Measurements from ENCODE around the gene NR4A1.
A peak's percentile ranks its signal among the peaks of the same experiment; 100 is the strongest.

The NR4A1 gene

GRCh38 chr12:52019113-52019770, 32.0 kb upstream of the NR4A1 start:
- DNase-seq: no peak

DNA sequence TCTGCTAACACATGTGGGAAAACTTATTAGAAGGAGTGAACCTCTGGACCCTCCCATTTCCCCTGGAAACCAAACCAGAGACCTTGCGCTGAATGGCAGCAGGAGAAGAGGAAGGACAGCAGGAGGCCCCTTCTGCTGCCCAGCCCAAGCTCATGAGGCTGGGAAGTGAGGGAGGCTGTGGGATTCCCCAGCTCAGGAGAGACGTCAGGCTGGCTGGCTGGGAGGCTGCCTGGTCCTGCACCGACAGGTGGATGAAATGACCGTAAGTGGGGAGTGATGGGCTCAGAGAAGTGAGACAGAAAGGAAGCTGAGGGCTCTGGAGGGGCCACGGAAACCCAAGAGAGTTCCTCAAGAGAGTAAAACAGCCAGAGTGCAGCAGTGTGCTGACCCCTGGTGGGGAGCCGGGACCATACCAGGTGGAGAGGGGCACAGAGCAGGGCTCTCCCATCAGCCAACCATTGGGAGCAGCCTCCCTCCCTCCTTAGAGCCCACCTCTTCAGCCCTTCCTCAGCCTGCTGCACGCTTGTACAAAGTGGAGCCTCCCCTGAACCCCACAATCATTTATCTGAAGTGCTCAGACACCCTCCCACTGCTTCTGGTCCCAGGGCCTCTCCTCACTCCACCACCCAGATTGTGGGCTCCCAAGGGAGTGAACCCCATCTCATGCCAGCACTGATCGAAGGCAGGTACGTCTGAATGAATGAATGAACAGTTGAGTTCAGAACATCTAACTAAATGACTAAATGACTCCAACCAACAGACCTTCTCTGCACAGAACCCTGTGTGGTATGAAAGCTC, 30.5 kb upstream of the NR4A1 start:
- peak in 1 of 2 donors; percentile 69 for DNase-seq

DNA sequence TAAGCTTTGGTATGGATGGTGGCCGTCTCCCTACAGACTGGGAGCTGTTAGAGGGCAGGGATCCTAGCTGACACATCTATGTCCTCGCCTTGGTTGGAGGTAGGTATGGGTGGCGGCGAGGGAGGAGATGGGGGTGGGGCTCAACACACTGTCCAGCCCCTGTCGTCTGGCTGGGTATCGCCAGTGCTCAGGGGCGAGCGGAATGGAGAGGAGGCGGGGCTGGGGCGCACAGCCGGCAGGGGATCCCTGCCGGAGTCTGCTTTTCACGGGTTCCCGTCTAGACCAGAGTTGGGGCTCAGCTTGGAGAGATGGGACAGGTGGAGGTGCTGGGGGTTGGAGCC, 28.4 kb upstream of the NR4A1 start:
- DNase-seq: peak in 1 of 2 donors; percentile 53

DNA sequence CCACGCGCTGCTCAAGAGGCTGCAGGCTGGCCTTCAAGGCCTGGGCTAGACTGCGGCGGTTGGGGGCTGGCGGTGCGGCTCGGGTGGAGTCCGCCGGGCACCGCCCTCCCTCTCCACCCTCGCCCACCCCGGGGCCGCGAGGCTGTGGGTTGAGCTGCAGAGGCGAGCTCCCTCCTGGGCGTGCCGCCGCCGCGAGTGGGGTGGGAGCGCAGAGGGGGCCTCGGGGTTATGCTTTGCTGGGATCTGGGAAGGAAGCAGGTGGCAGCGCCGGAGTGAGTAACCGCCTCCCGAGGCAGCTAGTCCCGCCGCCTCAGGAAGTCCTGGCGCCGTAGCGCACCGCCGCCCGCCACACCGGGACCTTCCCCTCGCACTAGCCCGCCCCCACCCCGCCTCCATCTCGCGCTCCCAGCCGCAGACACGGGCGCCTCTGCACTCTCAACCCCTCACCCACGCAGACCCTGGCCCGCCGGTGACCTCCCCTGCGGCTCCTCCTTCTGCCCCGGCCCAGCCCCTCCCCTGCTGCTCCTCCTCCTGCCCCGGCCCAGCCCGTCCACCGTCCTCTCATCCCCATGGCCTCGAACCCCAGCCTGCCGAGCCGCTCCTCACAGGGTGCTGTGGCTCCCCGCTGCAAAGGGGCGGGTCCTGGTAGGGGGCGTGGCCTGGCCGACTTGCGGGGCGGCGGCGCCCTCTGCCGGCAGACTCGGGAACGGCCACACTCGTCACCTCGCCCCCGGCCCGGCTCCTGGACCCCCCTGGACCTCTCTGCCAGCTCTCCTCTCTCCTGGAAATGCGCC, 27.9 kb upstream of the NR4A1 start:
- peak; percentile 73 to 79 for DNase-seq

DNA sequence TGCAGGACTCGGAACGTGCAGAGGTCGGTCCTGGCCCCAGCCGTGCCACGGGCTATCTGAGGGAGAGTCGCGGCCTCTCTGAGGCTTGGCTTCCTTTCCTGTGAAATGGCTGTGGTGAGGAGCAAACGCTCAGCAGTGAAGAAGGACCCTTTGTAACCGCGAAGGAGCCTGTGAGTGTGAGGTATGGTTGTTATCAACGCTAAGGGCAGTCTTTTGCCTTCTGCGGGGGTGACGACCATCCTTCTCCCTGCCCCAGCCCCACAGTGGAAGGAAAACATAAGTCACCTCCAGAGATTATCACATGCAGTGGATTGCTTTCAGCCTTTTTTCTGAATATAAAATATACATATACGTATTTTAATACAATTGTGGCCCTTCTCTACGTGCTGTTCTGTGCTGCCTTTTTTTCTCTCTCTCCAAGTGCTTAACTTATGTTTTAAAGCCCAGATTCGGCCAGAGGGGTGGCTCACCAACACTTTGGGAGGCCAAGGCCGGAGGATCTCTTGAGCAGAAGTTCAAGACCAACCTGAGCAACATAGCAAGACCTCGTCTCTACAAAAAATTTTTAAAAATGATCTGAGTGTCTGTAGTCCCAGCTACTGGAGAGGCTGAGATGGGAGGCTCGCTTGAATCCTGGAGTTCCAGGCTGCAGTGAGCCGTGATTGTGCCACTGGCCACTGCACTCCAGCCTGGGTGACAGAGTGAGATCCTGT, 27.1 kb upstream of the NR4A1 start:
- no peak for DNase-seq

GRCh38 chr12:52024845-52025230, 26.4 kb upstream of the NR4A1 start:
- DNase-seq: peak in 1 of 2 donors; percentile 55

DNA sequence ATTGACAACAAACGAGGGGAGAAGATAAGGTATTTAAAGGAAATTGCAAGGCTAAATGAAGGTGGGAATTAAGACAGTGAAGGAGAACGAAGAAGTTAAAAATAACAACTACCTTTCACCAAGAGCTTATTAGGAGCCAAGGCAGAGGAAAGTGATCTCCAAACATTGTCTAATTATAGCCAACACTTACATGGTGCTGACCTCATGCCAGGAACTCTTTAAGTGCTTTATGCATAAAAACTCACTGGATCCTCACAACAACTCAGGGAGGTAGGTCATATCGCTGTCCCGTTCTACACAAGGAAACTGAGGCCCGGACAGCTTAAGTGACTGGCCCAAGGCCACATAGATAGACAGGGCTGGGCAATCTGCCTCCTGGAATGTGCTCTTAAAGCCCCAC, 25.0 kb upstream of the NR4A1 start:
- DNase-seq: no peak

DNA sequence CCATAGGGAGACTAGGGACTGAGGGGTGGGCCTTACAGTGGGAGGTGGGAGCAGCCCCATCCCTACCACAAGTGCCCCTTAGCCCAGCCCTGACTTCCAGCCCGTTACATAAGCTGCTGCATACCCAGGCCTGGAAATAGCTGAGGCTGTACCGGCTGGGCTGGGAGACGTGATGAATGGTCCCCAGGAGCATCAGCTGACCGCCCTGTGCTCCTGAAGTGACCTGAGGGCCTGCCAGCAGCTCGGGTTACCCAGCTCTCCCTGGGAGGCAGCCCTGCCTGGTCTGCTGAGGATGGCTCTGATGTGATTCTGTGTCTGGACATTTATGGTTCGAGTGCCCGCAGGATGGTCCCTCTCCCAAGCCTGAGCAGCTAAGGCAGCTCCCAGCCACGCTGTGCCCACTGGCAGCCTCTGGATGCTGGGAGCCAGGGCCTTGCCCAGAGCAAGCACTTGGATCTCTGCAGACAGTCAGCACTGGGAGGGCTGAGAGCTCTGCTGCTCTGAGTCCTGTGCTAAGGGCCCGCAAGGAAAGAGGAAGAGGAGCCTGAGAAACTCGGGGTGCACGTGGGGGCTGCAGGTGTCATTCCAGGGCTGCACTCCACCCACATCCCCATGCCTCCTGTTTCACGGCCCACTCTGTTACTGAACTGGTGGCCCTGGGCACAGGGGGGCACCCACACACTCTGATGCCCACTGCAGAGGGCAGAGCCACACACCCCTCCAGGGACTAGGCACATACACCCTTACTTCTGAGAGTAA, 24.0 kb upstream of the NR4A1 start:
- DNase-seq: no peak

GRCh38 chr12:52029685-52030084, 21.6 kb upstream of the NR4A1 start:
- DNase-seq: no peak

- no peak for DNase-seq
Observed at GRCh38 chr12:52032446-52032803, 18.8 kb upstream of the NR4A1 start.

DNA sequence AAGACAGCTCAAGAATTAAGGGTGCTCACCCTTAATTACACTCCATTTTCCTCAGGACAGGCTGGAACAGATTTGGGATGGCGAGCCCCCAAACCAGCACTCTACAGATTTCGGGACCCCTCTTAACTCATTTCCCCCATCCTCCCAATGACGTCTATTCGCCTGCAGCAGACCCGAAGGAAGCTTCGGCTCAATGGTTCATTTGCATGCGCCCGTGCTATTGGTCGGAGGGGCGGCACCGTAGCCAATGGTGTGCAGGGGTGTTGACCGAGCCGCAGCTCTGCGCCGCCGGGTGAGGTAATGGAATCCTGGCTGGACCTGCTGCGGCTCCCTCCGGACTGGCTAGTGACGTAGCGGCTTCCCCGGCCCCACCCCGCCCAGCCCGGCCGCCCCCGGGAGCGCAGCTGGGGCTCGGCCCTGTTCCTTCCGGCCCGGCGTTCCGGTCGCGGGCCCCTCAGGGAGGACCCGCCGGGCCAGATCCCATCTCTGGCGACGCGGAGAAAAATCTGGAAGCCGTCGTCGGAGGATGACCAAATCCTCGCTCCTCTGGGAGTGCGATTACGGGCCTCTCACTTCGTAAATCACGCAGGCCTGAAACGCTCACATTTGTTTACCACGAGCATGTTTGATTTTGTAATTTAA, 18.3 kb upstream of the NR4A1 start:
- peak; percentile 69 to 71 for DNase-seq

DNA sequence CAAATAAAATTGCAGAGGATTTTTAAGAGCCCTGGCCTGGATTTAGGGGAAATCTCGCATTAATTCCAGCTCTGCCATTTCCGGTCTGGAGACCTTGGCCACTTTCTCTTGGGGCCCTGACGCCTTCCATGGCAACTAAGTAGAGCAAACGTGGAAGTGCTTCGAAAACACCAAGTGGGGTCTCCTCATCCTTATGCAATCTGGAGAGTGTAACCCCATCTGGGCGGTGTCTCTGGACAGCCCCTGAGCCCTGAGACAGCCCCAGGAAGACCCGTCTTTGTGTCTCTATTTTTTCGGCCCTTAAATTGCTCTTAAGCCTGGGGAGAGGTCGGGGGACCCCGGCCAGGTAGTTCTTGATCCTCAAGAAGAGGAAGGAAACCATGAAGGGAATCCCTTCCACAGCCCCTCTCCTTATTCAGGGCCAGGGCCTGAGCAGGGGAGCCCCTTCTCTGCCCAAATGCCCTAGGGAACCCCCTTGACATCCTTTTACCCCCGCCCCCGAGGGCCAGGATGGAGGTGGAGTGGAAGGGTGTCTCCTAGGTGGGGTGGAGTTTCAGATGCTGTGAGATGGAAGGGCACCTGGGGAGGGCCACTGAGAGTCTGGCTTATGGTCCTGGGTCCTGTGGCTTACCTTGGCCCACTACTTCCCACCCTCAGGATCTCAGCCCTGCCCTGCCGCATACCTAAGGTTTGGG, 17.6 kb upstream of the NR4A1 start:
- DNase-seq: no peak

DNA sequence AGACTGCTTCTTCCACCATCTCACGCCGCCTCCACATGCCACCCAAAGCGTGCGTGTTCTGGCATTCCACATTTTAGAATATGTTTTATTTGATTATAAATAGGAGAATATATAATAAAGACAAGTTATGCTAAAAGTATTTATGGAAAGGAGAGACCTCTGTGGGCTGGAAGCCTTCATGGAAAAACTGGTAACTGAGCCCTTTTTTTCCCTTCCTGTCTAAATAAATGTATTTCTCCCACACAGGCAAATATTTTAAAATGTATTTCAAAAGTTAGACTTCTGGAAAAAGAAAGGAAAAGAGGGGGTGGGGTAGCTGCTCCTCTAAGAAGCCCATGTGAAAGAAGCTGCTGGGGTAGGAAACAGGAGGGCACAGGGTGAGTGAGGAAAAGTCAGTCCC, 16.1 kb upstream of the NR4A1 start:
- DNase-seq: no peak

DNA sequence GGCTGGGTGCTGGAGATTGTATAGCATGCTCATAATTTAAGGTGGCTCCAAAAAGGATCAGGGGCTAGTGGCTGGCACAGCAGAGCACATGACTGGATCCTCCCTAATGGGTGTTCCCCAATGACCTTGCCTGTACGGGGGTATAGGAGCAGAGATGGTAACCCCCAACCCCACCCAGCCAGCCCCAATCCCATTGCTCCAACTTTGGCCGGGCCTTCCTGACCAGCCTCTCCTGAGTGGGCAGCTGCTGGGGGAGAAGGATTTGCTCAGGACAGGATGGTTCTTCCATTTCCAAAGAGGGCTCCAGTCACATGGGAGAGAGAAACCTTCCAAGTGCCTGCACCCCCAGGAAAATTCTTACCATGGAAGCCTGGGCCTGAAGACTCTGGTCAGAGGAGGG, 15.3 kb upstream of the NR4A1 start:
- no peak for DNase-seq

DNA sequence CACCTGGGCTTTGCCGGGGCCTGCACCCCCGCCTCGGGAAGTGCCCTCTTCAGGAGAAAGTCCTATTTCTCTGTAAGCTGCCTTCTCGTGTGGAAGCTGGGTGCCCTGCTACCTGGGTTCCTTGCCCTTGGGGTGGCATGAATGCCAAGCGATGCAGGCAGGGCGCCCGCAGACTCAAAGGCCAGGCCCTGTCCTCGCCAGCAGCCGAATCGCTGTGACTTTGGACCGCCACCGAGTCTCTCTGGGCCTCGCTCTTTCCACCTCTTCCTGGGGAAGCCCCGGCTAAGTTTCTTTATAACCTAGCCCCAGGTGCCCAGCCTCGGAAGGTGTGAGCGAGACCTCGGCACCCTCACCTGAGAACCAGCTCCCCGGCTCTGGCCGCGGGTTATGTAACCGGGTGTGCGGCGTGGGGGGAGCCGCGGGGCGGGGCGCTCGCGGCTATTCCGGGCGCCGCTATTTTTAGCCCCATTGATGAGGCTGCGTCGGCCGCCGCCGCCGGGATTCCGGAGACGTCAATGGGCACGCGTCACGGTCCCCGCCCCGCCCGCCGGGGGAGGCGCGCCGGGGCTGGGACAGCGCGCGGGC, 14.6 kb upstream of the NR4A1 start:
- peak in 1 of 2 donors; percentile 55 for DNase-seq

DNA sequence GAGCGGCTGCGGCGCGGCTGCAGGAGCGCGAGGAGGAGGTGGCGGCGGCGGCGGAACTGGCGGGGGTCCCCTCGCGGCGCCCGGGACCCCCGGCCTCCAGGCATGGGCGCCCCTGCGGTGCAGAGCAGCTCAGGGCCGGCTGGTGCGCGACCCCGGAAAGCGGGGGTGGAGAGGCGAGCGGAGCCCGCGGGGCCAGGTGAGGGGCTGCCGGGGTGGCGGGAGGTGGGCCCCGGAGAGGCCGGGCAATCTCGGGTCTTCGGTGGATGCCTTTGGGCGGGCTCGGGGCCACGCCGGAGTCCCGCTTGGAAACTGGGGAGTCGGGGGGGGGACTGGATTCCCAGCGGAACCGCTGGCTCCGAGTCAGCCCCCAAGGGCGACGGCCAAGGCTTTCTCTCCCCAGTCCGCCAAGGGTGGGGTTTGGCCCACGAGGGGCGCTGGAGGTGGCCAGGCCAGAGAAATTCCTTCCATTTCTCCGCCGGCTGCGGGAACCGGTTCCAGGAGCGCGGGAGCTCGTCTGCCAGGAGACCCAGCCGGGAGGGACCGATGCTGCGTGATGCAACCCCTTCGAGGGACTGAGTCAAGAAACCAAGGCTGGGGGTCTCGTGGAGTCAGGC, 13.9 kb upstream of the NR4A1 start:
- no peak for DNase-seq

DNA sequence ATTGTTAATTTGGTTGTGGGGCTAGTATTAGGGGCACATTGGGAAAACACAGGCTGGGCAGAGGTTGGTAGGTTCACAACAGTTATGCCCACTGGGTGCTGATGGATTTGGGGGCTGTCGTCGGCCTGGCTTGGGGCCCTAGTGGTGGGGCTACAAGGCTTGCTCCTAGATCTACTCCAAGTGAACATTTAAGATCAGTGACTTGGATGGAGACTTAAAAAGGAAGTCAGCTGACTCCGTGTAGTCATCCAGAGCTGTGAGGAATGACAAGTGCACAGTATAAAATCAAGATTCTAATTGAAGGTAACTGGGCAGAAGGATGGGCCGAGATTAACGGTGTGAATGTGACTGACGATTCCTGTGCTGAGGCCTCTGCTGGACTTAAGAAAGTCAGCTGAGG, 12.8 kb upstream of the NR4A1 start:
- no peak for DNase-seq

DNA sequence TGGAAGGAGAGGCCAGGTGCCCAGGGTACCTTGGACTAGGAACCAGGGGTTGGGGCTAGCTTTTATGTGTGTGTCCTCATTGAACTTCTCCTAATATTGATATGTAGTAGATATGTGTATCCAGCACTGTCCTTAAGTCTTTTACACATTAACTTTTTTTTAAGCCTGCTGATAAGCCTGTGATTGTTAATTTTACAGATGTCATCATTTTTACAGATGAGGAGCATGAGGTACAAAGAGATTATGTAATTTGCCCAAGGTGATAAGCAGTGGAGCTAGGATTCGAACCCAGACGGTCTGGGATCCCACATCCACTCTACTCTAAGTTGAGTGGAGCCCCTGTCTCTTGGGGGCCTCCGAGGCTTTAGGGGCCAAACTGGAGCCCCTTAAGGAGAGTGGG, 10.2 kb upstream of the NR4A1 start:
- DNase-seq: no peak

GRCh38 chr12:52041695-52042123, 9.5 kb upstream of the NR4A1 start:
- DNase-seq: no peak

GRCh38 chr12:52042706-52043385, 8.4 kb upstream of the NR4A1 start:
- no peak for DNase-seq
